GM12865 (cell line): Measurements from ENCODE around the gene TMUB1.

ENCODE experiments used
- DNase-seq: peaks from one replicate; pipeline ENCODE4 v3.0.0; 2010; ENCODE audit warnings: low read depth
- H3K4me3 ChIP-seq: 2 replicates; pipeline ENCODE4 v1.5.1; 2011; ENCODE audit warnings: mild to moderate bottlenecking, low read depth, low read length, control low read depth
- CTCF ChIP-seq: IDR thresholded peaks from 2 replicates; pipeline ENCODE4 v1.5.1; 2011; ENCODE audit warnings: low read length, control low read depth, low read depth, inconsistent platforms; ENCODE audit not compliant: insufficient read depth; ENCODE audit errors: missing control alignments

TMUB1 gene

GRCh38 chr7:151121380-151122170 lies 38.3 kb upstream of the TMUB1 start:
- DNase-seq, result no peak
- H3K4me3 ChIP-seq, result no peak overlapping the region
- no peak for TF ChIP-seq CTCF

- no peak for TF ChIP-seq CTCF
- H3K4me3 ChIP-seq, result no peak overlapping the region
- no peak for DNase-seq
Observed at GRCh38 chr7:151120896-151121295, 37.6 kb upstream of the TMUB1 start.

GRCh38 chr7:151119902-151120301 lies 36.6 kb upstream of the TMUB1 start:
- DNase-seq, result no peak
- no peak overlapping the region for H3K4me3 ChIP-seq
- no peak for TF ChIP-seq CTCF

GRCh38 chr7:151119055-151119415 lies 35.7 kb upstream of the TMUB1 start:
- TF ChIP-seq CTCF, result no peak
- no peak for DNase-seq
- H3K4me3 ChIP-seq, result no peak overlapping the region

GRCh38 chr7:151118108-151119054 lies 35.1 kb upstream of the TMUB1 start:
- DNase-seq, result no peak
- TF ChIP-seq CTCF, result no peak
- H3K4me3 ChIP-seq, result no peak overlapping the region

- TF ChIP-seq CTCF, result no peak
- no peak overlapping the region for H3K4me3 ChIP-seq
- DNase-seq, result peak; percentile 16
Observed at GRCh38 chr7:151117565-151117964, 34.3 kb upstream of the TMUB1 start.
